HepG2 (cell line): ENCODE results near the gene DCLRE1B. TPM values are rescaled to one million over a fixed set of nuclear protein-coding genes. Genes with fewer than 3 reads are reported as not detected.

ENCODE experiments used
- CHCHD3 ChIP-seq: sonication (generic); formaldehyde crosslinking; IDR thresholded peaks from 2 replicates; pipeline ENCODE4 v1.8.0; 2022; ENCODE audit warnings: mild to moderate bottlenecking, missing genetic modification reagents, moderate library complexity
- GLMP ChIP-seq: sonication (generic); formaldehyde crosslinking; IDR thresholded peaks from 2 replicates; pipeline ENCODE4 v1.9.0; 2021; ENCODE audit warnings: missing genetic modification reagents, mild to moderate bottlenecking, borderline replicate concordance
- HNF1A ChIP-seq, 2 experiments: sonication (generic) in 1 of 2; formaldehyde crosslinking in 1 of 2; IDR thresholded peaks; 2 replicates each; pipeline versions ENCODE4 v1.4.0 to v1.6.1; 2016 to 2020; ENCODE audit warnings: borderline replicate concordance in 1 of 2, low read depth in 1 of 2, mild to moderate bottlenecking in 1 of 2, missing genetic modification reagents in 1 of 2
- JARID2 ChIP-seq: sonication (generic); formaldehyde crosslinking; IDR thresholded peaks from 2 replicates; pipeline ENCODE4 v1.8.1; 2023; ENCODE audit warnings: missing genetic modification reagents, inconsistent platforms; ENCODE audit not compliant: insufficient replicate concordance
- MLXIP ChIP-seq: sonication (generic); formaldehyde crosslinking; IDR thresholded peaks from 2 replicates; pipeline ENCODE4 v1.9.0; 2021; ENCODE audit warnings: missing genetic modification reagents, borderline replicate concordance
- PHF21A ChIP-seq: sonication (generic); formaldehyde crosslinking; IDR thresholded peaks from 2 replicates; pipeline ENCODE4 v1.5.0; 2020; ENCODE audit warnings: mild to moderate bottlenecking, missing genetic modification reagents
- SSRP1 ChIP-seq: IDR thresholded peaks from 2 replicates; pipeline ENCODE4 v1.6.1; 2016; ENCODE audit warnings: control low read depth
- ZNF256 ChIP-seq: sonication (generic); formaldehyde crosslinking; conservative IDR thresholded peaks from 2 replicates; pipeline ENCODE4 v1.4.0; 2020; ENCODE audit warnings: missing genetic modification reagents
- ZNF263 ChIP-seq: sonication (generic); formaldehyde crosslinking; IDR thresholded peaks from 2 replicates; pipeline ENCODE4 v1.4.0; 2020; ENCODE audit warnings: missing genetic modification reagents
- ZNF550 ChIP-seq: sonication (generic); formaldehyde crosslinking; IDR thresholded peaks from 2 replicates; pipeline ENCODE4 v1.4.0; 2020; ENCODE audit warnings: mild to moderate bottlenecking, missing genetic modification reagents, borderline replicate concordance
- polyA plus RNA-seq, 8 experiments: library from polyadenylated mRNA; depleted of rRNA in 3 of 8; stranded (reverse) in 7 of 8; unstranded in 1 of 8; fragments of >200 nt; fragmentation: Illumina TruSeq in 4 of 8; extraction: Trizol in 4 of 8; gene quantifications; 2 replicates each; pipeline versions ENCODE4 v1.2.1 to v1.2.3, GENCODE V29; 2011 to 2016; ENCODE audit warnings: low read depth in 4 of 8, missing spikeins in 1 of 8, mixed read lengths in 1 of 8; ENCODE audit not compliant: insufficient read depth in 1 of 8
- total RNA-seq, 5 experiments: library from RNA; depleted of rRNA; stranded (reverse); fragments of >200 nt; fragmentation: Illumina TruSeq; extraction: Trizol; gene quantifications; 2 replicates each; pipeline ENCODE4 v1.2.3, GENCODE V29; 2016; ENCODE audit warnings: low read depth in 1 of 5

The DCLRE1B gene
- total and polyA plus RNA-seq, 2 of the 13 experiments (the other 11 are each of a cell fraction or from before 2014, with no cell fraction given): 2.7 to 8.0 TPM

- TF ChIP-seq SSRP1 (CRISPR knock-in tag): no peak
- TF ChIP-seq ZNF263 (CRISPR knock-in tag): no peak
- no peak for TF ChIP-seq ZNF550
- TF ChIP-seq PHF21A (CRISPR knock-in tag): no peak
- no peak for TF ChIP-seq GLMP (CRISPR knock-in tag)
- no peak for TF ChIP-seq JARID2
- TF ChIP-seq ZNF256 (CRISPR knock-in tag): no peak
- TF ChIP-seq HNF1A (IDR thresholded peaks at IDR 0.05; ENCODE audit: low read depth): no peak
- no peak for TF ChIP-seq HNF1A (CRISPR knock-in tag; IDR thresholded peaks at IDR 0.05; ENCODE audit: borderline replicate concordance)
- no peak for TF ChIP-seq MLXIP (CRISPR knock-in tag)
- TF ChIP-seq CHCHD3: no peak
- TF ChIP-seq, all 625 proteins: peak for 0
Observed at GRCh38 chr1:113895098-113895497, 10.0 kb upstream of the DCLRE1B start (continued).
